ENCODE results near the gene HK3.

- no peak for TF ChIP-seq ZNF174 (CRISPR knock-in tag; IDR thresholded peaks at IDR 0.05)
- no peak for TF ChIP-seq BRD4 (IDR thresholded peaks at IDR 0.05)
- TF ChIP-seq ZEB2 (IDR thresholded peaks at IDR 0.05) = no peak
Measured at GRCh38 chr5:176922817-176923216, 23.7 kb upstream of the HK3 start.

All from K562 (cell line).